ENCODE data around the gene PSMD9. TPM values are rescaled to one million over a fixed set of nuclear protein-coding genes. Genes with fewer than 3 reads are reported as not detected.

The PSMD9 gene
- total RNA-seq, 1 experiment from 2014 or later = 66.0 TPM

DNA sequence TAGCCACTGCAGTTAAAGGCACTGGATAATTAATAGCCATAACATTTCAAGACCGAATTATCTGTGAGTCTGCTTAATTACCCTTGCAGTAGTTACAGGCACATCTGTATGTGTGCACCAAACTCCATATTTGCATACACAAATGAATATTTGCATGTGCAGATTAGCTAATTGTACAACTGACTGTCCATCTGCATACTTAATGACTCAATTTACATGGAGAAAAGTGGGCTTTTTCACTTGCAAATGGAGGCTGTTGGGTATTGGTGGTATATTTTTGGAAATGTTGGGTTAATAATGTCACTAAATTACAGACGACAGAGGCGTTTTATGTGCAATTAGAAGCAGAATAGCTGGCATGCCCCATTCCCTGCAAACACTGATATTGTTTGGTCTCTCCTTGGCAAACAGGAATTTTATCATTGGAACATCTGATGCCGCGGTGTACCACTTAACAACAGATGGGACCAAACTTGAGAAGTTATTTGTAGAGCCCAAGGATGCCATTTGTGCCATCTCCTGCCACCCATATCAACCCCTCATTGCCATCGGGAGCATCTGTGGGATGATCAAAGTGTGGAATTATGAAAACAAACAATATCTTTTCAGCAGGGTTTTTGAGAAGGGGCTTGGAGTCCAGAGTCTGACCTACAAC, 69.4 kb downstream of the PSMD9 start:
- H3K9me3 Mint-ChIP-seq (ENCODE audit: low read depth, unreplicated experiment) = no peaks in the 10 kb centered on the region
- BruUV-seq (replicated peaks) = no TSS peak
- H3K4me1 Mint-ChIP-seq (ENCODE audit: low read depth, unreplicated experiment) = no peaks in the 10 kb centered on the region
- intact Hi-C loops (cut with micrococcal nuclease; ENCODE audit: unreplicated experiment) = no loop called here
- H3K4me3 Mint-ChIP-seq (ENCODE audit: low read depth, unreplicated experiment) = no peak overlapping the region
- no peak for TF ChIP-seq CTCF (IDR thresholded peaks at IDR 0.05; ENCODE audit: unreplicated experiment)
- CTCF ChIA-PET = interaction anchor here (0.7 kb wide), 2 partner anchors 49 to 430 kb away, joined by 3 to 5 read pairs; no protein-coding TSS in a partner anchor
- no peak for DNase-seq
- H3K36me3 Mint-ChIP-seq (ENCODE audit: insufficient read depth, unreplicated experiment) = no peaks in the 10 kb centered on the region
- no peaks in the 10 kb centered on the region for H3K27me3 Mint-ChIP-seq (ENCODE audit: unreplicated experiment)
- H3K27ac Mint-ChIP-seq (ENCODE audit: unreplicated experiment) = no peak overlapping the region

GRCh38 chr12:121958541-121959240, 70.1 kb downstream of the PSMD9 start:
- Mint-ChIP-seq H3K27me3 (ENCODE audit: unreplicated experiment) (no peaks in the 10 kb centered on the region), H3K36me3 (ENCODE audit: insufficient read depth, unreplicated experiment) (no peaks in the 10 kb centered on the region), H3K27ac (ENCODE audit: unreplicated experiment) (no peak overlapping the region), H3K4me1 (ENCODE audit: low read depth, unreplicated experiment) (no peaks in the 10 kb centered on the region), H3K4me3 (ENCODE audit: low read depth, unreplicated experiment) (no peak overlapping the region), H3K9me3 (ENCODE audit: low read depth, unreplicated experiment) (no peaks in the 10 kb centered on the region)
- BruUV-seq (replicated peaks) = no TSS peak
- no peak for DNase-seq
- TF ChIP-seq CTCF (IDR thresholded peaks at IDR 0.05; ENCODE audit: unreplicated experiment) = no peak
- CTCF ChIA-PET = no interaction called here
- intact Hi-C loops (cut with micrococcal nuclease; ENCODE audit: unreplicated experiment) = no loop called here

DNA sequence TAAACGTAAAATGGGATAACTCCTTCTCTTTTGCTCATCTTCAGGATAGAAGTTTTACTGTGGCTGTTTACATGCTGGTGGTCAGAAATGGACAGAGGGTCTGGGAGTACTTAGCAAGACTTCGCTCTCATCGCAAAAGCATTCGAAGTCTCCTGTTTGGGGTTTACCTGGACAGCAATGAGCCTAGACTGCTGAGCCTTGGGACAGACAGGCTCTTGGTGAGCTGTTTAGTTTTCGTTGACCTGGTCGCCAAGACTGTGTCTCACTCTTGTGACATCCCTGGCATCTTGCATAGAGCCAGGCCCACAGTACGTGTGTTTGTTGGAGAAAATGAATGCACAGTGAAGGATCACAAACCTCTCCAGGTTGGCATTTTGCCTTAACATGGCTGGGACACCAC, 72.0 kb downstream of the PSMD9 start:
- no peak overlapping the region for H3K27ac Mint-ChIP-seq (ENCODE audit: unreplicated experiment)
- H3K4me3 Mint-ChIP-seq (ENCODE audit: low read depth, unreplicated experiment) = no peak overlapping the region
- CTCF ChIA-PET = interaction anchor here (0.7 kb wide), 1 partner anchor 85 kb away, joined by 3 read pairs; no protein-coding TSS in a partner anchor
- BruUV-seq (replicated peaks) = no TSS peak
- TF ChIP-seq CTCF (IDR thresholded peaks at IDR 0.05; ENCODE audit: unreplicated experiment) = no peak
- DNase-seq = no peak
- H3K4me1 Mint-ChIP-seq (ENCODE audit: low read depth, unreplicated experiment) = no peaks in the 10 kb centered on the region
- H3K9me3 Mint-ChIP-seq (ENCODE audit: low read depth, unreplicated experiment) = no peaks in the 10 kb centered on the region
- H3K27me3 Mint-ChIP-seq (ENCODE audit: unreplicated experiment) = no peaks in the 10 kb centered on the region
- intact Hi-C loops (cut with micrococcal nuclease; ENCODE audit: unreplicated experiment) = no loop called here
- no peaks in the 10 kb centered on the region for H3K36me3 Mint-ChIP-seq (ENCODE audit: insufficient read depth, unreplicated experiment)

DNA sequence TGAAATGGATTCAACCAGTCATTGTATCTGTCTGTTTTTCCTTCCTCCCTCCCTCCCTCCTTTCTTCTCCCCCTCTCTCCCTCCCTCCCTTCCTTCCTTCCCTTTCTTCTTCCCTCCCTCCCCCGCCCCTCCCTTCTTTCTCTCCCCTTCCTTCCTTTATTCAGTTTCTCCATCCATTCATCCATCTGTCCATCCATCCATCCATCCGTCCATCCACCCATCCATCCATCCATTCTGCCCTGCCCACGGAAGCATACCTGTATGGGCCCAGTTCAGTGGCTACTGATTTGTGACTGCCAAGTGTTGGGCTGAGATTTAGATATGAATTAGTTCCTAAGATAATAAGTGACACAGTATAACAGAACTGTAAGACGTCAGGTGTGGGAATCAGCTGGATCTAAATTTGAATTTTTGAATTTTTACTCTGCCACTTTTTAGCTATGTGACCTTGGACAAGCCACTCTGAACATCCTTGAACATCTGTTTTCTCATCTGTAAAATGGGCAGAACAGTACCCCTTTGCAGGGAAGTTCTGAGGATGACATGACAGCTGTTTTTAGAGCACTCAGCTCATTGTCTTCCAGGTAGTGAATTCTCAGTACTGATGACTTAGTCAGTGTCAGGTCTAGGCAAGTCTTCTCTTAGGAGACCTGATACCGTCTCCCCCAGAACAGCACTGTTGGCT, 72.7 kb downstream of the PSMD9 start:
- H3K4me1 Mint-ChIP-seq (ENCODE audit: low read depth, unreplicated experiment) = no peaks in the 10 kb centered on the region
- intact Hi-C loops (cut with micrococcal nuclease; ENCODE audit: unreplicated experiment) = no loop called here

More for the DNA sequence above, 72.7 kb downstream of the PSMD9 start:
- no peaks in the 10 kb centered on the region for H3K27me3 Mint-ChIP-seq (ENCODE audit: unreplicated experiment)
- no peak overlapping the region for H3K4me3 Mint-ChIP-seq (ENCODE audit: low read depth, unreplicated experiment)
- BruUV-seq (replicated peaks) = no TSS peak
- CTCF ChIA-PET = no interaction called here
- DNase-seq = no peak
- no peak overlapping the region for H3K27ac Mint-ChIP-seq (ENCODE audit: unreplicated experiment)
- TF ChIP-seq CTCF (IDR thresholded peaks at IDR 0.05; ENCODE audit: unreplicated experiment) = no peak
- no peaks in the 10 kb centered on the region for H3K36me3 Mint-ChIP-seq (ENCODE audit: insufficient read depth, unreplicated experiment)
- H3K9me3 Mint-ChIP-seq (ENCODE audit: low read depth, unreplicated experiment) = no peaks in the 10 kb centered on the region
